Heart right ventricle (tissue), 16 donors: ENCODE results near the gene NAA20. TPM values are rescaled to one million over a fixed set of nuclear protein-coding genes. Genes with fewer than 3 reads are reported as not detected.
A peak's percentile ranks its signal among the peaks of the same experiment; 100 is the strongest.

Experiments used
- ATAC-seq, 8 donors: fragments of 200-7000 bp; cut with Tn5 transposase; one replicate each; pipeline ENCODE4 v1.9.1; 2020; ENCODE audit warnings: mild to moderate bottlenecking in 8 of 8, moderate library complexity in 8 of 8, moderate number of reproducible peaks in 1 of 8
- DNase-seq, 2 donors: peaks; one replicate each; pipeline ENCODE4 v3.0.0-alpha.2; 2020
- H3K27ac ChIP-seq, 10 donors: fragments of 200-600 bp; sonication (generic) in 2 of 10; one replicate each; pipeline versions ENCODE4 v1.5.0 to v1.8.0; 2020 to 2022; ENCODE audit warnings: mild to moderate bottlenecking in 3 of 10
- H3K27me3 ChIP-seq, 7 donors: fragments of 200-600 bp; one replicate each; pipeline ENCODE4 v1.8.0; 2021 to 2022; ENCODE audit warnings: mild to moderate bottlenecking in 2 of 7
- H3K36me3 ChIP-seq, 9 donors: fragments of 200-600 bp; sonication (generic) in 1 of 9; one replicate each; pipeline versions ENCODE4 v1.5.0 to v1.8.0; 2020 to 2022; ENCODE audit warnings: mild to moderate bottlenecking in 2 of 9
- H3K4me1 ChIP-seq, 9 donors: fragments of 200-600 bp; sonication (generic) in 1 of 9; one replicate each; pipeline versions ENCODE4 v1.5.0 to v1.8.0; 2020 to 2022; ENCODE audit warnings: mild to moderate bottlenecking in 4 of 9
- H3K4me3 ChIP-seq, 10 donors: fragments of 200-600 bp; sonication (generic) in 2 of 10; one replicate each; pipeline versions ENCODE4 v1.5.0 to v1.8.0; 2020 to 2022; ENCODE audit warnings: mild to moderate bottlenecking in 7 of 10, moderate library complexity in 2 of 10
- H3K9me3 ChIP-seq, 11 donors: fragments of 200-600 bp in 10 of 11; sonication (generic) in 2 of 11; one replicate each; pipeline versions ENCODE4 v1.5.0 to v1.8.0; 2013 to 2022; ENCODE audit warnings: mild to moderate bottlenecking in 2 of 11, control low read depth in 1 of 11, moderate library complexity in 1 of 11
- WGBS, 2 donors: extraction: QIAGEN DNeasy Blood & Tissue Kit; methylation state at CpG; one replicate each; pipeline ENCODE4 v1.1.7; 2013; ENCODE audit warnings: inconsistent platforms in 1 of 2; 5-methylcytosine and 5-hydroxymethylcytosine counted together
- intact Hi-C, 10 donors: fragments of 100-400 bp; cut with DNase I; formaldehyde crosslinking; loops; one replicate each; pipeline versions ENCODE4 v1.11.1 to v1.14.2; 2022
- polyA plus RNA-seq, 2 donors: library from polyadenylated mRNA; stranded (reverse); fragments of 200-250 nt; gene quantifications; one replicate each; pipeline ENCODE4 v1.2.3, GENCODE V29; 2013
- total RNA-seq, 10 donors: library from RNA; stranded (reverse); fragmentation: NEBNext Ultra II Directional in 3 of 10; extraction: Animal tissue kit (Norgen Biotek cat#: 25700) in 3 of 10; gene quantifications; one replicate each; pipeline versions ENCODE4 v1.2.1 to v1.2.4, GENCODE V29; 2021 to 2023
- TF ChIP-seq, protein P1 (sequence below), 9 donors: fragments of 200-600 bp; sonication (generic) in 2 of 9; IDR thresholded peaks; one replicate each; pipeline versions ENCODE4 v1.5.0 to v1.8.0; 2021 to 2022; ENCODE audit warnings: antibody characterized with exemption in 9 of 9, mild to moderate bottlenecking in 5 of 9, moderate library complexity in 1 of 9
- donor health status: Arrhythmogenic right ventricular cardiomyopathy.
- donor health status: ischemic (EF 13 %, LVEDD 7.1; RV severe dilation, severe dysfunction).
- donor health status: healthy with polysubstance abuse.
- donor health status: DM: no; HTN: yes; CAD: no.
- donor health status: DM: no; HTN: no; CAD: no.
- donor health status: ischemic (EF 25% LVEDD 6.9; RV normal size, moderate dysfunction).
- donor health status: ischemic (EF 25% LVEDD 5.7; RV mildly dilated, moderate dysfunction).
- donor health status: healthy.
- donor health status: DM: yes; HTN: yes; CAD: no.
- donor health status: Ischemic cardiomyopathy.
- donor health status: ischemic (EF 35%, LVEDD 5.7; RV mildly dilated, moderate dysfunction).
- donor health status: nonischemic (EF 11% LVEDD 7.7; RV severe dilation, severe dysfunction).
- donor health status: DM: yes; HTN: yes; CAD: no.
- donor health status: PGD.
- donor health status: ischemic (EF 29% LVEDD 5.4; RV normal size, mild dysfunction).
- donor health status: nonischemic (EF 23%, LVEDD 6.1; RV moderate dilation, normal function).

Gene NAA20
- total and polyA plus RNA-seq, 12 donors, result 53.7 to 98.1 (median 64.5) TPM

DNA sequence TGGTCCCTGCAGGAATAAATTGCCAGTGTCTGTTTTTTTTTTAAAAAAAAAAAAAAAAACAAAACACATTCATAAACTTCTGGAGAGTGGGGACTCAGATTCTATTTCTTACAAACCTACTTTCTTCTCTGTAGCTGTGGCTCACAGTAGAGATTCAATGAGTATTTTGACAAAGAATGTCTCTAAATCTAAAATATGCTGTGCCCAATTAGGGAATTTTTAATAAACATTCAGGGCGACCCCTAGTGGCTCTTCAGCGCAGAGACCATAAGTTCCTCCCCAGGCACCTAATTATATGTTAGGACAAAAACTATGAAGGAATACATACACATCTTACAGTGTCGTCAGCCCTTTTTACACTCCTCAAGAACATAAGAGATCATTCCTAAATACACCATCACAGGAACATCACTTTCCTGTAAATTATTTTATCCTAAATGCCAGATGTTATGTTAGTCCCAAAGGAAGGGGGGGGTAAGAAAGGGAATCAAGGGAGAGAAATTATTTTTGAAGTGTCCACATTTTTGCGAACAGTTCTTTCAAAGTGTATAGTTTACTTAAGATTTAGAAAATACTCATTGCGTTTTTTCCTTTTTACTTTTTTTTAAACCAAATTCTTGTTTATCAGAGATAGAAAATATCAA, 21.8 kb upstream of the NAA20 start:
- WGBS, 2 donors, result 29 to 34% methylated on average over 5 of the region's 5 CpGs
- Histone ChIP-seq H3K4me1 (peaks cover 42 to 99% (median 88%) of the 10 kb centered on the region in 9 donors), H3K9me3 (no peaks in the 10 kb centered on the region), H3K36me3 (peaks cover 0 to 96% (median 35%) of the 10 kb centered on the region in 9 donors), H3K27ac (peak overlapping the region in 8 of 10 donors; percentile 15 to 81 (median 74)), H3K27me3 (no peaks in the 10 kb centered on the region), H3K4me3 (no peak overlapping the region)
- ATAC-seq (peak in 4 of 8 donors; percentile 27 to 54 (median 34)), DNase-seq (peak in 1 of 2 donors; percentile 47)
- intact Hi-C loops, result loop anchor here (1.0 to 10.0 kb wide), 14 partner anchors 91 to 303 kb away; no protein-coding TSS in a partner anchor
- TF ChIP-seq, protein P1, sequence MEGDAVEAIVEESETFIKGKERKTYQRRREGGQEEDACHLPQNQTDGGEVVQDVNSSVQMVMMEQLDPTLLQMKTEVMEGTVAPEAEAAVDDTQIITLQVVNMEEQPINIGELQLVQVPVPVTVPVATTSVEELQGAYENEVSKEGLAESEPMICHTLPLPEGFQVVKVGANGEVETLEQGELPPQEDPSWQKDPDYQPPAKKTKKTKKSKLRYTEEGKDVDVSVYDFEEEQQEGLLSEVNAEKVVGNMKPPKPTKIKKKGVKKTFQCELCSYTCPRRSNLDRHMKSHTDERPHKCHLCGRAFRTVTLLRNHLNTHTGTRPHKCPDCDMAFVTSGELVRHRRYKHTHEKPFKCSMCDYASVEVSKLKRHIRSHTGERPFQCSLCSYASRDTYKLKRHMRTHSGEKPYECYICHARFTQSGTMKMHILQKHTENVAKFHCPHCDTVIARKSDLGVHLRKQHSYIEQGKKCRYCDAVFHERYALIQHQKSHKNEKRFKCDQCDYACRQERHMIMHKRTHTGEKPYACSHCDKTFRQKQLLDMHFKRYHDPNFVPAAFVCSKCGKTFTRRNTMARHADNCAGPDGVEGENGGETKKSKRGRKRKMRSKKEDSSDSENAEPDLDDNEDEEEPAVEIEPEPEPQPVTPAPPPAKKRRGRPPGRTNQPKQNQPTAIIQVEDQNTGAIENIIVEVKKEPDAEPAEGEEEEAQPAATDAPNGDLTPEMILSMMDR (IDR thresholded peaks at IDR 0.05), result peak; percentile 59 to 88 (median 79)

DNA sequence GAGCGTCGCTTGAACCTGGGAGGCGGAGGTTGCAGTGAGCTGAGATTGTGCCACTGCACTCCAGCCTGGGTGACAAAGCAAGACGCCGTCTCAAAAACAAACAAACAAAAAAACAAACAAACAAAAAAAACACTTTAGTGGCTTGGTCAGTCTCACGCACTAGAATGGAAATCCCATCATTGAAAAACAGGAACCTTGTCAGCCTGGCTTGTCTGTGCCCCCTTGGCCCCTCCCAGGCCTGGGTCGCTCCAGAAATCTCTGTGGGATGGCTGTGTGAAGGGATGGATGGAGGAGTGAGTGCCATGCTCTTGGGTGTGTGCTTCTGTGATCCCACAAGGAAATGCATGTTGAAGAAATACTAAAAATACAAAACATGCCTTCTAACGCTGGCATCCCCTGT, 20.9 kb upstream of the NAA20 start:
- TF ChIP-seq, protein P1 (IDR thresholded peaks at IDR 0.05), result no peak
- H3K27me3 ChIP-seq, result no peaks in the 10 kb centered on the region
- H3K9me3 ChIP-seq, result no peaks in the 10 kb centered on the region
- WGBS, 2 donors, result 81 to 84% methylated on average over 8 of the region's 8 CpGs
- H3K27ac ChIP-seq, result peak overlapping the region in 8 of 10 donors; percentile 13 to 79 (median 60)
- no peak overlapping the region for H3K4me3 ChIP-seq
- H3K4me1 ChIP-seq, result peaks cover 42 to 90% (median 84%) of the 10 kb centered on the region in 9 donors
- peaks cover 0 to 96% (median 34%) of the 10 kb centered on the region in 9 donors for H3K36me3 ChIP-seq
- ATAC-seq (peak in 1 of 8 donors; percentile 13), DNase-seq (no peak)
- intact Hi-C loops, result loop anchor here (5.0 to 10.0 kb wide), 11 partner anchors 91 to 304 kb away; no protein-coding TSS in a partner anchor

DNA sequence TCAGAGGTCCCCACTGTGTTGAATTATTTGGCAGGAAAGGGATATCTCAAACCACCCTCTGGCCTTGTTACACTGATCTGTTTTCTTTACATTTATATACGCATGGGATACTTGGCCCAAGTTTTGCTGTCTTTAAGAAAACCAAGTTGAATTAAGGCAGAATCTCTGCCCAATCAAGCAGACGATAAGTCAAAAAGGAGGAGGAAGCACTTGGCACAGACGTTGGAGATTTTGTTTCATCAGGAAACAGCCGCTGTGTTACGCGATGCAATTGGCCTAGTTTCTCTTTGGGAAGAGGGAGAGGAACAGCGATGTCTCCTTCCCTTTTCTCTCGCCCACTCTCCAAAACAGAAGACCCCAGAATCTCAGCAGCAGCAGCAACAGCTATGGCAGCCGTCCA, 20.2 kb upstream of the NAA20 start:
- Histone ChIP-seq H3K27ac (peak overlapping the region in 9 of 10 donors; percentile 13 to 79 (median 54)), H3K4me1 (peaks cover 35 to 88% (median 78%) of the 10 kb centered on the region in 9 donors), H3K27me3 (no peaks in the 10 kb centered on the region), H3K36me3 (peaks cover 0 to 96% (median 31%) of the 10 kb centered on the region in 9 donors), H3K4me3 (no peak overlapping the region), H3K9me3 (no peaks in the 10 kb centered on the region)
- ATAC-seq, result peak in 3 of 8 donors; percentile 11 to 31 (median 12)
- DNase-seq, result peak in 1 of 2 donors; percentile 45
- WGBS, 2 donors, result 33 to 42% methylated on average over 9 of the region's 9 CpGs
- intact Hi-C loops, result loop anchor here (5.0 to 10.0 kb wide), 11 partner anchors 92 to 305 kb away; no protein-coding TSS in a partner anchor
- TF ChIP-seq, protein P1 (IDR thresholded peaks at IDR 0.05), result no peak

DNA sequence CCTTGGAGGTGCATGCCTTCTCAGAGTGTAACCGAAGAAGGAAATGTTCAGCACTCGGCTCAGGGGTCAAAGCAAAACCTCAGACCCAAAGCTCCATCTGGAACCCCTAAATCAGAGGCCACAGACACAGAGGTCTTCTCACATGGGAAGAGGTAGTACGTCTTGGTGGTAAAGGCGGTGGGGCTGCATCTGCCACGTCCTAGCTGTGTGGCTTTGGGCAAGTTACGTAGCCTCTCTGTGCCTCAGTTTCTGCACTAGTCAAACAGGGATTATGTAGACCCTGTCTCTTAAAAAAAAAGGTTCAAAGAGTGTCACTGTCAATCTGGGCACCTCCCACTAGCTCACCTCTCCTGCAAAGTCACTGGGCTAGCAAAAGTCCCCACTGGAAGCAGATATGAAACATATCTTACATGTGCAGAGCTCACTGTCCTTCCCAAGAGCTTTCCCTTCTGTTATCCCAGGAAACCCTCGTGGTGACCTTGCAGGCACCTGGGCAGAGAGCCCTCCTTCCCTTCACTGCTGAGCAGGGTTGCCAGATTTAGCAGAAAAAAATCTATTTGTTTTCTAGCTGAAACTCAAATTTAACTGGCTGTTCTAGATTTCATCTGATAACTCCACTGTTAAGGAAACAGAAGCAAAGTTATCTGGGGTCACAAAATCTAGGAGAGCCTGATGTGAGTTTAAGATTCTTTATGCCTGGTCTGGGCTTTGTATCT, 18.0 kb upstream of the NAA20 start:
- TF ChIP-seq, protein P1 (IDR thresholded peaks at IDR 0.05), result no peak
- Histone ChIP-seq H3K4me1 (peaks cover 17 to 88% (median 77%) of the 10 kb centered on the region in 9 donors), H3K36me3 (peaks cover 0 to 89% (median 31%) of the 10 kb centered on the region in 9 donors), H3K9me3 (no peaks in the 10 kb centered on the region), H3K4me3 (no peak overlapping the region), H3K27me3 (no peaks in the 10 kb centered on the region), H3K27ac (peak overlapping the region in 4 of 10 donors; percentile 10 to 36 (median 28))
- no peak for ATAC-seq
- intact Hi-C loops, result loop anchor here (5.0 to 10.0 kb wide), 11 partner anchors 94 to 307 kb away; no protein-coding TSS in a partner anchor
- 79% methylated on average over 7 of the region's 7 CpGs for WGBS, 2 donors
- DNase-seq, result no peak
